GM13976 (cell line): ENCODE data around the gene SIX2.

Experiments used
- DNase-seq: peaks from one replicate; pipeline ENCODE4 v3.0.0; 2012; ENCODE audit warnings: low spot score
- in situ Hi-C: fragments of 300-500 bp; cut with MboI; formaldehyde crosslinking; loops from one replicate; pipeline ENCODE4 v1.12.0; 2022; ENCODE audit warnings: low sequenced_read_pairs, mixed read lengths, inconsistent platforms; ENCODE audit not compliant: unreplicated experiment
- TF ChIP-seq, protein P1 (sequence below): IDR thresholded peaks from 2 replicates; pipeline ENCODE4 v1.5.1; 2012; ENCODE audit warnings: borderline replicate concordance, mild to moderate bottlenecking; ENCODE audit not compliant: insufficient read depth; ENCODE audit errors: extremely low read depth, missing control alignments, control extremely low read depth

SIX2 gene

DNA sequence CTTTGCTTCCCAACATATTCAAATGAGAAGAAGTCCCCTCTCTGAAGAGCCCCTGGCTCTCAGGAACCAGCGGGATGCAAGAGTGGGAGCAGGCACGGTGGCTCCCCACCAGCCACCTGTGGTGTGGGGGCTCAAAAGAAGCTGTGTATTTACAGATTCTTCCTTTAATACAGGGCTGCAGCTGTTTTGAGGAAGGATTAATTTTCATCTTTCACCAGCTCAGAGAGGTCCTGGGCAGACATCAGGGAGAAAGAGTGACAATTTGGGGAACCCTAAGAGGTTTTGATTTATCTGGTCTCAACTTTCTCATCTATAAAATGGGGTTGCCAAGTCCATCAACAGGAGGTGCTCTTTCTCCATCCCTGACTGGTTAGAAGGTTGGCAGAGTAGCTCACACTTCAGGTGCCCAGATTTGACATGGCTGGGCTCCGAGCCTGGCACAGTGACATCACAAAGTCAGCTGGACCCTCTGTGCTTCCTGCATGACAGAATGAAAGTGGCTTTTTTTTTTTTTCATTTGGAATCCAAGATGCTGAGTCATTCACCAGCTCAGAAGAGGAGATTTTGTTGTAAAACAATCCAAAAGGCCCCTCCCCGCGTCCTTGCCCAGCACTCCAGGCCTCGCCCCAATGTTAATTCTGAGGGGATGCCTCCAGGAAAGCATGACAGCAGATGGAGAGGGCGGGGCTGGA is 15.5 kb upstream of the SIX2 start:
- no peak for DNase-seq
- TF ChIP-seq, protein P1, sequence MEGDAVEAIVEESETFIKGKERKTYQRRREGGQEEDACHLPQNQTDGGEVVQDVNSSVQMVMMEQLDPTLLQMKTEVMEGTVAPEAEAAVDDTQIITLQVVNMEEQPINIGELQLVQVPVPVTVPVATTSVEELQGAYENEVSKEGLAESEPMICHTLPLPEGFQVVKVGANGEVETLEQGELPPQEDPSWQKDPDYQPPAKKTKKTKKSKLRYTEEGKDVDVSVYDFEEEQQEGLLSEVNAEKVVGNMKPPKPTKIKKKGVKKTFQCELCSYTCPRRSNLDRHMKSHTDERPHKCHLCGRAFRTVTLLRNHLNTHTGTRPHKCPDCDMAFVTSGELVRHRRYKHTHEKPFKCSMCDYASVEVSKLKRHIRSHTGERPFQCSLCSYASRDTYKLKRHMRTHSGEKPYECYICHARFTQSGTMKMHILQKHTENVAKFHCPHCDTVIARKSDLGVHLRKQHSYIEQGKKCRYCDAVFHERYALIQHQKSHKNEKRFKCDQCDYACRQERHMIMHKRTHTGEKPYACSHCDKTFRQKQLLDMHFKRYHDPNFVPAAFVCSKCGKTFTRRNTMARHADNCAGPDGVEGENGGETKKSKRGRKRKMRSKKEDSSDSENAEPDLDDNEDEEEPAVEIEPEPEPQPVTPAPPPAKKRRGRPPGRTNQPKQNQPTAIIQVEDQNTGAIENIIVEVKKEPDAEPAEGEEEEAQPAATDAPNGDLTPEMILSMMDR = no peak
- in situ Hi-C loops = no loop called here

DNA sequence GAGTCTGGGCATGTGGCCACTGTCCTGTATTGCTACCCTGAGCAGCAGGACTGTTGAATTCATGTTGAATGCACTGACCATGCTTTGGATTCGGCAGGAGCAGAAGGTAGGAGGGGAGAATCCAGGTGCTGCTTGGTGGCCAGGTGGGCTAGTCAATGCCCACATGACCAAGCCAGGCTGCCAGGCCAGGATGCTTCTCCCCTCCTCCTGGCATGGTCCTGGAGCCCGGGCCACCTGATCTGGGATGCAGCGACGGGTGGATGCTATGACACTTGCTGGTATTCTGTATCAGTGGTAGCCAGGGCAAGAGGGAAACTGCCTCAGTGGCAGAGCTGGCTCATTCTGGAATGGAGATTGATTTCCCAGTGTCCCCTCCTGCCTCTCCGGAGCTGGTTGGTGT is 14.8 kb upstream of the SIX2 start:
- in situ Hi-C loops = no loop called here
- TF ChIP-seq, protein P1 = no peak
- no peak for DNase-seq

DNA sequence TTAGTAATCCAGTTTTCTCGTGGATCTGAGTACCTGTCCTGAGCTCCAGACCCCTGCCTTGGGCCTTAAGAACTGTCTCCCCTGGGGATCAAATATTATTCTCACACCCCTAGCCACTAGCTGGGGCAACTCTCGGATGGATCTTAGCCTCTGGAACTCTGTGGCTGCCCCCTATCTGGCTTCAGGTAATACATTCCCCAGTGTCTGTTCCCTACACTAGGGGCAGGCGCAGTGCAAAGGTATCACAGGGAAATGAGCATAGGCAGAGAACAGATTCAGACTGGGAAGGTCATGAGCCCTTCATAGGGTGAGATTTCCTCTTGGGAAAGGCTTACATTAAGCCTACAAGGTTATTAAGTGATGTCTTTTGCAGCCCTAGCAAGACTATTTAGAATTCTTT is 11.2 kb upstream of the SIX2 start:
- in situ Hi-C loops = no loop called here

DNA sequence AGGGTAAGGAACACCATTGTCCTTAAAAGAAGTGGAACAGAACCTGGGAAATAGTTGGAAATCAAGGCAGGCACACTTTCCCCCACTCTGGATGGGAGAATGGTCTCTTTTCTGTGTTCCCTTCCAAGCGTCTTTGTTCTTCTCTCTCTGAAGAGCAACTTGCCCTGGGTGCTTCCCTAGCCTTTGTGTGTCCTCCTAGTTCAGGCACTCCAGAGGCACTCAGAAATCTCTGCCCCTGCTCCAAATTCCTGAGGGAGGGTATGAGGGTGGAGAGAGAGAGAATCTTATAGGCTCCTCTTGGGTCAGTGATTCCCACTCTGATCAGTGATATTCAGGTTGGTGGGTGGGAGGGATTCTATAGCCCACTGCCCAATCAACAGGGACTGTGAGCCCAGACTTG is 8.8 kb upstream of the SIX2 start:
- TF ChIP-seq, protein P1 = no peak
- in situ Hi-C loops = no loop called here
- no peak for DNase-seq

More for the DNA sequence above, 11.2 kb upstream of the SIX2 start:
- no peak for DNase-seq
- TF ChIP-seq, protein P1 = no peak

DNA sequence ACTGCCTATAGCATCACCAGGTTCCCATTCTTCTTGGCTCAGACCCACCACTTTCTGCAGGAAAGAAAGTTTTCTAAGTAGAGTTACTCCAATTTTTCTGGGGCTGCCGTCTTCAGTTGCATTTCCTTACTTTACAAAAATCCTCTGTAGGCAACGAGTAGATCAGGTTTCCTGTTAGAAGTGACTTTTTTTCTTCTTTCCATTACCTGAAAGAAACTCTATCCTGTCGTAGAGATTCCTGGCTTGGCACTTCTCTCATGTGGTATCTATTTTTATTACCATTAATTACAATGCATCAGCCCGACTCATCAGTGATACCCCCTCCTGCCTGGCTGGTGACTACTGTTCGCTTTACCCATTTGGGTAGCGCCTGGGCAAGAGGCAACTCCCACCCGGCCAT is 5.6 kb upstream of the SIX2 start:
- in situ Hi-C loops = no loop called here
- TF ChIP-seq, protein P1 = no peak
- no peak for DNase-seq

DNA sequence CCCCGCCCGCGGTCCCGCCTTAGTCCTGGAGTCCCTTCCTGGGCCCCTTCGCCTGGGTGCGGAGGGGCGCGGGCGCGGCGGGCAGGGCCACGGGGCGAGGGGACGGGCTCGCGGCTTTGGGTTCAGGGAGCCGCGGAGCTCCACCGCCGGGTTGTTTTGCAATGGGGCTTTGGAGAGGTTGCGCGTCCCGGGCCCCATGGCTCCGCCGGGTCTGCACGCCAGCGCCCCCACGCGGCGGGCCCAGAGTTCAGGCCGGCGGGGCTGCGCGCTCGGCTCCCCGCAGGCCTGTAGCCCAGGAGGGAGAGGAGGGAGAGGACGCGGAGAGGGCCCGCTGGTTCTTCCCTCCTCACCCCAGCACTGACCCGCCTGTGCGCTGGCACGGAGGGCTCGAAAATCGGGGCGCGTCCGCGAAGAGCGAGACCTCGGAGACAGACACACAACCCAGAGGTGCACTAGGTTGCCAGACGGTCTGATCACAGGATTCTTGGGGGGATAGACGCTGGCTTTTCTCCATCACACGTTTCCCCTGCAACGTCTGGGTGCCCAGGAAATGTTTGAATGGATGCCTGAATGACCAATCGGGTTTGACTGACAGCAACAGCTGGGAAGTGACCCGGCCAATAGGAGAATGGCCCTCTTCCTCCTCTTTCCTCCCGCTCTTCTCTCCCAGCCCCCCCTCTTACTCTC is 4.9 kb upstream of the SIX2 start:
- DNase-seq = peak; percentile 77
- in situ Hi-C loops = no loop called here
- TF ChIP-seq, protein P1 = peak; percentile 54
